ENCODE measurements around the gene ULK2.

The ULK2 gene

GRCh38 chr17:19728084-19728495, 139.6 kb downstream of the ULK2 start:
- H3K4me1 Mint-ChIP-seq, result peaks cover 17% of the 10 kb centered on the region
- H3K9me3 Mint-ChIP-seq, result no peaks in the 10 kb centered on the region
- no peak overlapping the region for H3K4me3 Mint-ChIP-seq
- H3K36me3 Mint-ChIP-seq, result no peaks in the 10 kb centered on the region
- CTCF ChIA-PET, result interaction anchor here (0.7 to 1.4 kb wide), 2 partner anchors 13 to 213 kb away, joined by 3 read pairs; no protein-coding TSS in a partner anchor
- H3K27me3 Mint-ChIP-seq, result peaks cover 32% of the 10 kb centered on the region
- H3K27ac Mint-ChIP-seq, result no peak overlapping the region
- no peak for DNase-seq

GRCh38 chr17:19727501-19728078, 140.1 kb downstream of the ULK2 start:
- Mint-ChIP-seq H3K4me3 (no peak overlapping the region), H3K27me3 (peaks cover 32% of the 10 kb centered on the region), H3K4me1 (peaks cover 17% of the 10 kb centered on the region), H3K9me3 (no peaks in the 10 kb centered on the region), H3K27ac (no peak overlapping the region), H3K36me3 (no peaks in the 10 kb centered on the region)
- no peak for DNase-seq
- CTCF ChIA-PET, result interaction anchor here (1.4 kb wide), 1 partner anchor 13 kb away, joined by 3 read pairs; no protein-coding TSS in a partner anchor

DNA sequence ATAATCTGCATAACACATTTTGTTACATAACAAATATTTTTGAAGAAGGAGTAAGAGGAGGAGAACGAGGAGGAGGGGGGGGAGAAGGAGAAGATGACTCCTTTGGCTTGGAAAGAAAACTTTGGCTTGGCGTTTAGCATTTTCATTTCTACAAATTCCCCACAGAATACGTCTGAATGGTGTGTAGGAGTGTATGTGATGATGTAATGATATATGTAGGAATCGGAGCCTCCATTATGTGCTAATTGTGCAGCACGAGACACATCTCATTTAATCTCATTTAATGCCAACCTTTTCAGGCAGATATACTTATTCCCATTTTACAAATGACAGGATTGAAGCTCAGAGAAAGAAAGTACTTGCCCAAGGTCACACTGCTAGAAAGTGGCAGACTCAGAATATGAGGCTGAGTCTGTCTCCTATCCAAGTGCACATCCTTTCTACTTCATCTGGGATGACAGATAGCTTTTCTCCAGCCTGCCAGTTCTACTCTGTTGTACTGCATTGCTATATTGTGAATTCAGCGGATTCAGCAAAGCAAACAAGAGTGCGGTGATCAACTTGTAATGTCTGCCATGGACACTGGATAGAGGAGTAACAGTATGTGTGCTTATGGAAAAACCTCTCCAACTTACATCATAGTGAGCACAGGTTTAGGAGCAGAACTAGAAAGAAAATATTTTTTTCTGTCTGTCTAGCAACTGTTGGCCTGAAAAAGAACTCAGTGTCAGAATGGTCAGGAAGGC, 140.9 kb downstream of the ULK2 start:
- H3K36me3 Mint-ChIP-seq, result no peaks in the 10 kb centered on the region
- CTCF ChIA-PET, result no interaction called here
- H3K4me1 Mint-ChIP-seq, result peaks cover 17% of the 10 kb centered on the region
- peaks cover 36% of the 10 kb centered on the region for H3K27me3 Mint-ChIP-seq
- no peaks in the 10 kb centered on the region for H3K9me3 Mint-ChIP-seq
- DNase-seq, result no peak
- no peak overlapping the region for H3K4me3 Mint-ChIP-seq
- H3K27ac Mint-ChIP-seq, result no peak overlapping the region

DNA sequence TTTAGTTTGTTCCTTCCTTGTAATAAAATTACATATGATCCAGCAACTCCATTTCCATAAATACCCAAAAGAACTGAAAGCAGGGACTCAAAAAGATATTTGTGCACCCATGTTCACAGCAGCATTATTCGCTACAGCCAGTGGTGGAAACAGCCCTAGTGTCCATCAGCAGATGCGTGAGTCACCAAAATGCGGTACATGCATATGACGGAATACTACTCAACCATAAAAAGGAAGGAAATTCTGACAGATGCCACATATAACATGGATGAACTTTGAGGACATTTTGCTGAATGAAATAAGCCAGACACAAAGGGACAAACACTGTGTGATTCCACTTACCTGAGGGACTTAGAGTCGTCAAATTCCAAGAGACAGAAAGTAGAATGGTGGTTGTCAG, 142.2 kb downstream of the ULK2 start:
- Mint-ChIP-seq H3K27ac (no peak overlapping the region), H3K27me3 (peaks cover 30% of the 10 kb centered on the region), H3K9me3 (no peaks in the 10 kb centered on the region), H3K4me3 (no peak overlapping the region), H3K4me1 (peaks cover 17% of the 10 kb centered on the region), H3K36me3 (no peaks in the 10 kb centered on the region)
- CTCF ChIA-PET, result interaction anchor here (0.7 to 1.1 kb wide), 2 partner anchors 10 to 37 kb away, joined by 3 to 4 read pairs; no protein-coding TSS in a partner anchor
- no peak for DNase-seq

DNA sequence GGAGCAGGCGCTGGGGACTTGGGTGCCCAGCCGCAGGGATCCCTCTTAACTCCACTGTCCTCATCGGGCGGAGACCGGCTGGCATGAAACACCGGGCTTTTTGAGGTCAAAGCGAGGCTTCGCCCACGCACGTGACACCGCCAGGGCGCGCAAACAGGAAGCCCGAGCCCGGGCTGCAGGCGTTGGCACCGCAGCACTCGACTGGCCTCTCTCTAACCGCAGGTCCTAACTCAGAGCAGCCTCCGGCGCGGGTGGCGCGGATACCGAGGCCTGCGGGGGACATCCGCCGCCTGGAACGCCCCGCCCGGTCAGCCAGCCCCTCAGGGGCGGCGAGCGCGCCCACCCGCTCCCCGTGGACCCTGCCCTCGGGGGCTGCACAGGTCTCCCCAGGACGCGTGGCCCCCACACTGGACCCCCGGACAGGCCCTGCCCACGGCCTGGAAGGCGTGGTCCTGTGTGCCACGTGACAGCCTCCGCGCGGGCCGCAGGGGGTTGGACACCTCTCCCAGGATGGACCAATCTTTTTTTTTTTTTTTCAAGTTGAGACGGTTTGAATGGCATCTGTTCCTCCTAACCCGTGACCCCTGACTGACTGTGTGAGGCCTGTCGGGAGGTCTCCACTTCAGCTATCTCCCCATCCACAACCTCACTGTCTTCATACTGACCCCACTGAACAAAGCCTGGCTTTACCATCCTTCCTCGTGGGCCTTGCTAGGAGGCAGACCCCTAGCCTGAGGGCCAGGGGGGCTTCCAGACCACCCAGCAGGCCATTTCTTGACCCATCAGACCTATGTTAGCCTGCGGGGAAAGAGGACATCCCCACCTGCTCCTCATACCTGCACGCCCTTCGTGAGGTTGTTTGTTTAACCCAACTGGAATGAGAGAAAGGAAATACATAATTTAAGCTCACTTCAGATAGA, 143.0 kb downstream of the ULK2 start:
- peaks cover 17% of the 10 kb centered on the region for H3K4me1 Mint-ChIP-seq
- peak overlapping the region; percentile 24 for H3K4me3 Mint-ChIP-seq
- CTCF ChIA-PET, result interaction anchor here (0.7 to 1.1 kb wide), 2 partner anchors 11 to 37 kb away, joined by 3 to 4 read pairs; no protein-coding TSS in a partner anchor

DNA sequence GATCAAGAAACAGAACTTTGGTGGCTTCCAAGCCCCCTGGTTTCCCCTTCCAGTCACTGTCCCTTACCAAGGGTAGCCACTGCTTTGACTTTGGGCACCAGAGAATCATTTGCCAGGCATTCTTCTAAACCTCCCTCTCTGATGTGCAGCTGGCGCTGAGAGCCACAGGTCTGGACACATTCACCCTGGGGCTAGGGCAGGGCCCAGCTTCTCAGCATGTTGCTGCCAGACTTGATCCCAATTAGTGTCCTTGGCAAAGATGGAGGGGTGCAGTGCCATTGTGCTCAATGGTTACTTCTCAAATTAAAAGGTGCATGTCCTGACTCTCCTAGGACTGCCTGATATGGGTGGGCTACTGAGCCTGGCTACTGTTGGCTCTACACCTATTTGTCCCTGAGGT, 143.8 kb downstream of the ULK2 start:
- Mint-ChIP-seq H3K4me1 (peaks cover 17% of the 10 kb centered on the region), H3K27me3 (peaks cover 37% of the 10 kb centered on the region), H3K36me3 (no peaks in the 10 kb centered on the region), H3K9me3 (no peaks in the 10 kb centered on the region), H3K27ac (no peak overlapping the region), H3K4me3 (no peak overlapping the region)
- DNase-seq, result no peak
- CTCF ChIA-PET, result no interaction called here

More for the DNA sequence above, 143.0 kb downstream of the ULK2 start:
- Mint-ChIP-seq H3K27ac (peak overlapping the region; percentile 28), H3K27me3 (peaks cover 33% of the 10 kb centered on the region), H3K36me3 (no peaks in the 10 kb centered on the region), H3K9me3 (no peaks in the 10 kb centered on the region)
- DNase-seq, result peak; percentile 55
